Measurements from ENCODE around the gene CD40LG.

GRCh38 chrX:136625246-136625645, 22.7 kb upstream of the CD40LG start:
- no peak for TF ChIP-seq CTCF (IDR thresholded peaks at IDR 0.05)
- TF ChIP-seq EP300 (IDR thresholded peaks at IDR 0.05) = no peak
- no peak for TF ChIP-seq POLR2A (IDR thresholded peaks at IDR 0.05)

All from tibial nerve (tissue), 4 donors.